Measurements from ENCODE around the gene TNFRSF8. TPM values are rescaled to one million over a fixed set of nuclear protein-coding genes. Genes with fewer than 3 reads are reported as not detected.

The TNFRSF8 gene
- total RNA-seq, 4 donors from 2014 or later, result 0.84 to 4.9 (median 1.8) TPM; not detected in 1

DNA sequence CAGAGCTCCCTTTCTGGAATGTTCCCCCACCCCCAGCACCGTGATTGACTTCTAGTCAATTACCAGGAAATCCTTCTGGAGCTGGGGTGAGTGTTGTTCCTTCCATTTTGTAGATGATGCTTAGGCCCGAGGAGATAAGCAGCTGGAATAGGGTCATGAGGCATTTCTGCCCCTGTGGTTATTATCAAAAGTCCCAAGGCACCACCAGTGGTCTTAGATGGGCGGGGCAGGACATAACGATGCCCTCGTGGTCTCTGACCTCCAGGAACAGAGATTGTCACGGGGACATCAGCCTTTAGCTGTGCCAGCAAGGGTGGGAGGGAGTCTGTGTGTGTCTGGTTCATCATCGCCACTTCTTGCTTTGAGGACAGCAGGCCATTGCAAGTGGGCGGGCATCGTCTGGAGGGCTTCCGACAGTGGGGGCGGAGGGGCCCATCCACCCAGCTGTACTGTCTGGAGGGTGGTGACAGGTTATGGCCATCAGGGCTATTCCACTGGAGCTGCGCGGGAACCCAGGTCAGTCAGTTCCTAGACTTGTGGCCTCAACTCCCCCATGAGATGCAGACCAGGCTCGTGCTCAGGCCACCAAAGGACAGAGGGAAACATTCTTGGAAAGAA lies 22.6 kb downstream of the TNFRSF8 start:
- Histone ChIP-seq H3K27ac (no peak overlapping the region), H3K27me3 (no peaks in the 10 kb centered on the region), H3K4me1 (peaks cover 0 to 3% (median 0%) of the 10 kb centered on the region in 4 donors), H3K9me3 (peaks cover 0 to 23% (median 2%) of the 10 kb centered on the region in 4 donors), H3K4me3 (no peak overlapping the region), H3K36me3 (no peaks in the 10 kb centered on the region)
- WGBS, 2 donors, result 77 to 78% methylated on average over 13 to 14 of the region's 14 CpGs
- TF ChIP-seq EP300 (IDR thresholded peaks at IDR 0.05) (no peak), POLR2A (IDR thresholded peaks at IDR 0.05) (no peak)
- TF ChIP-seq, protein P1, sequence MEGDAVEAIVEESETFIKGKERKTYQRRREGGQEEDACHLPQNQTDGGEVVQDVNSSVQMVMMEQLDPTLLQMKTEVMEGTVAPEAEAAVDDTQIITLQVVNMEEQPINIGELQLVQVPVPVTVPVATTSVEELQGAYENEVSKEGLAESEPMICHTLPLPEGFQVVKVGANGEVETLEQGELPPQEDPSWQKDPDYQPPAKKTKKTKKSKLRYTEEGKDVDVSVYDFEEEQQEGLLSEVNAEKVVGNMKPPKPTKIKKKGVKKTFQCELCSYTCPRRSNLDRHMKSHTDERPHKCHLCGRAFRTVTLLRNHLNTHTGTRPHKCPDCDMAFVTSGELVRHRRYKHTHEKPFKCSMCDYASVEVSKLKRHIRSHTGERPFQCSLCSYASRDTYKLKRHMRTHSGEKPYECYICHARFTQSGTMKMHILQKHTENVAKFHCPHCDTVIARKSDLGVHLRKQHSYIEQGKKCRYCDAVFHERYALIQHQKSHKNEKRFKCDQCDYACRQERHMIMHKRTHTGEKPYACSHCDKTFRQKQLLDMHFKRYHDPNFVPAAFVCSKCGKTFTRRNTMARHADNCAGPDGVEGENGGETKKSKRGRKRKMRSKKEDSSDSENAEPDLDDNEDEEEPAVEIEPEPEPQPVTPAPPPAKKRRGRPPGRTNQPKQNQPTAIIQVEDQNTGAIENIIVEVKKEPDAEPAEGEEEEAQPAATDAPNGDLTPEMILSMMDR (IDR thresholded peaks at IDR 0.05), result no peak
- no peak for DNase-seq (ENCODE audit: low spot score in 2 of 2)

DNA sequence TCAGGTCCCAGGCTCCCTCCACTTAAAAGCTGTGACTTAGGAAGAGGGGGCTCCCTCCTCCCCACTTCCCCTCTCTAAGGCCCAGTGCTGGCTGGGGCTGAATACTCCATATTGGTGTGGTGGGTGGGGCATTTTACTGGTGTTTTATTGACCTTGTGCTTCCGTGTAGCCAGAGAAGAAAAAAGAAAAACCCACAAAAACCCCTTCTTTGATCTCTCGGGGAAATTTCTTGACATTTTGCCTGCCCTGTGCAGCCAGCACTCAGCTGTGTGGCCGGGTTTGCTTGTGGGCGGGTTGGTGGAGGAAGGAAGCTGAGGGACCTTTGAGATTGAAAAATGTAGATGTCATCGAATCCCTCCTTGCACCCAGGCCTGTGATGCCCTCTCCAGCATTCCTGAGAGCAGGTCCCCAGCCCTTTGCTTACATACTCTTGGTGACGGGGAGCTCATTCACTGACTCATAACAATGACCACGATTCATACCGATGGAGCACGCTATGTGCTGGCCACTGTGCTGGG lies 24.8 kb downstream of the TNFRSF8 start:
- Histone ChIP-seq H3K36me3 (no peaks in the 10 kb centered on the region), H3K27ac (no peak overlapping the region), H3K9me3 (peaks cover 0 to 10% (median 1%) of the 10 kb centered on the region in 4 donors), H3K27me3 (no peaks in the 10 kb centered on the region), H3K4me3 (no peak overlapping the region), H3K4me1 (peaks cover 0 to 3% (median 0%) of the 10 kb centered on the region in 4 donors)
- 37 to 44% methylated on average over 9 of the region's 9 CpGs for WGBS, 2 donors
- DNase-seq (ENCODE audit: low spot score in 2 of 2), result no peak
- TF ChIP-seq EP300 (IDR thresholded peaks at IDR 0.05) (no peak), POLR2A (IDR thresholded peaks at IDR 0.05) (no peak)
- TF ChIP-seq, protein P1 (IDR thresholded peaks at IDR 0.05), result no peak

DNA sequence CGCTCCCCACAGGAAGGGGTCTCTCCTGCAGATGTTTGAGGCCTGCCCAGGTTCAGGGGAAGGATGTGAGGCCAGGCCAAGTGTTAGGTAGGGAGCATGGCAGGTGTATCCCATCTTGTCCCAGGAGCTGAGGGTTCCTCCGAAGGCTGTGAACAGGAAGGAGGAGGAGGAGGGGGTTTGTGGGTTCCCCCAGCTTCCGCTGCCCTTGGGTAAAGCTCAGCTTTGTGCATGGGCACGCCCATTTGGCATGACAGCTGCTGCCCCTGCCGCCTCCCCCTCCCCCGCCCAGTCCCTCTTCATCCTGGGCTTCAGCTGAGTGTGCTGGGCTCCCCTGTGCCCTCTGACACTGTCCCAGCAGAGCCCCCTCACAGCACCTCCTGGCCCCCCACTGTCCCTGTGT lies 25.5 kb downstream of the TNFRSF8 start:
- Histone ChIP-seq H3K36me3 (no peaks in the 10 kb centered on the region), H3K4me1 (peaks cover 0 to 3% (median 0%) of the 10 kb centered on the region in 4 donors), H3K4me3 (no peak overlapping the region), H3K9me3 (peaks cover 0 to 3% (median 0%) of the 10 kb centered on the region in 4 donors), H3K27me3 (no peaks in the 10 kb centered on the region), H3K27ac (no peak overlapping the region)
- no peak for DNase-seq (ENCODE audit: low spot score in 2 of 2)
- 63 to 68% methylated on average over 6 of the region's 6 CpGs for WGBS, 2 donors
- TF ChIP-seq, protein P1 (IDR thresholded peaks at IDR 0.05), result no peak
- TF ChIP-seq EP300 (IDR thresholded peaks at IDR 0.05) (no peak), POLR2A (IDR thresholded peaks at IDR 0.05) (no peak)

DNA sequence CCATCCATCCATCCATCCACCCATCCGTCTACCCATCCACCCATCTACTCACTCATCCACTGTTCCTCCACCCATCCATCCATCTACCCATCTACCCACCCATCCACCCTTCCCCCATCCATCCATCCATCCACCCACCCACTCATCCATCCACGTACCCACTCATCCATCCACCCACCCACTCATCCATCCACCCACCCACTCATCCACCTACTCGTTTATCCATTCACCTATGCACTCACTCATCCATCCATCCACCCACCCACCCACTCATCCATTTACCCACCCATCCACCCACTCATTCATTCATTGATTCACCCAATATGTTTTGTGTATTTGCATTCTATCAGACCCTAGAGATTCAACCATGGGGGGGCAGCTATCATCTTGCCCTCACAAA lies 27.2 kb downstream of the TNFRSF8 start:
- no peak overlapping the region for H3K27ac ChIP-seq
- no peak for DNase-seq (ENCODE audit: low spot score in 2 of 2)
- no peaks in the 10 kb centered on the region for H3K36me3 ChIP-seq
- peaks cover 0 to 3% (median 0%) of the 10 kb centered on the region in 4 donors for H3K4me1 ChIP-seq
- no peak for TF ChIP-seq EP300 (IDR thresholded peaks at IDR 0.05)
- TF ChIP-seq, protein P1 (IDR thresholded peaks at IDR 0.05), result no peak
- TF ChIP-seq POLR2A (IDR thresholded peaks at IDR 0.05), result no peak
- H3K9me3 ChIP-seq, result peaks cover 0 to 2% (median 0%) of the 10 kb centered on the region in 4 donors
- 88 to 89% methylated on average over 3 of the region's 3 CpGs for WGBS, 2 donors
- H3K4me3 ChIP-seq, result no peak overlapping the region
- no peaks in the 10 kb centered on the region for H3K27me3 ChIP-seq

DNA sequence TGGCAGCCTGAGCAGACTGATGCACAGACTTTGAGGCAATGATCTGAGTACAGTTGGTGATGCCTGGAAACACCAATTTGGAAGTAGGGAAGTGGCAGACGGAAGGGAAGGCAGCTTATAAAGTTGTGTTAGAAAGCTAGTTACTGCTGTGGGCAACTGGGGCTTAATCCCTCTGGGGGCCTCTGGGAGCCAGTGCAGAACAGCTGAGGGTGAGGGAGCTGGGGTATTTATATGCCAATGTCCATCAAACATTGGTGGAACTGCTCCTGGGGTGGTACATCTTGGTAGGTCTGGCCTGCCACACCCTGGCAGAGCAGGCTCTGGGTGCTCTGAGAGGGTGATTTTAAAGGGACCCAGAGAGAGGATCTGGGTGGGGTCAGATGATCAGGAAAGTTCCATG lies 28.1 kb downstream of the TNFRSF8 start:
- H3K27ac ChIP-seq, result no peak overlapping the region
- no peak for DNase-seq (ENCODE audit: low spot score in 2 of 2)
- no peak for TF ChIP-seq POLR2A (IDR thresholded peaks at IDR 0.05)
- TF ChIP-seq, protein P1 (IDR thresholded peaks at IDR 0.05), result no peak
- H3K36me3 ChIP-seq, result no peaks in the 10 kb centered on the region
- H3K9me3 ChIP-seq, result peaks cover 0 to 2% (median 0%) of the 10 kb centered on the region in 4 donors
- peaks cover 0 to 3% (median 0%) of the 10 kb centered on the region in 4 donors for H3K4me1 ChIP-seq
- H3K4me3 ChIP-seq, result no peak overlapping the region
- H3K27me3 ChIP-seq, result no peaks in the 10 kb centered on the region
- 75 to 89% methylated on average over 1 of the region's 1 CpG for WGBS, 2 donors
